B cell (primary cell): ENCODE results near the gene DYNC2H1.

ENCODE experiments used
- EZH2 ChIP-seq: IDR thresholded peaks from 2 replicates; pipeline ENCODE4 v1.6.1; 2012; ENCODE audit warnings: borderline replicate concordance, low read depth, mild to moderate bottlenecking, moderate library complexity, low read length; ENCODE audit not compliant: insufficient read depth, poor library complexity, severe bottlenecking
- TF ChIP-seq, protein P1 (sequence below): fragments of 200-600 bp; IDR thresholded peaks from one replicate; pipeline ENCODE4 v1.8.0; 2022; ENCODE audit warnings: antibody characterized with exemption, mild to moderate bottlenecking

DNA sequence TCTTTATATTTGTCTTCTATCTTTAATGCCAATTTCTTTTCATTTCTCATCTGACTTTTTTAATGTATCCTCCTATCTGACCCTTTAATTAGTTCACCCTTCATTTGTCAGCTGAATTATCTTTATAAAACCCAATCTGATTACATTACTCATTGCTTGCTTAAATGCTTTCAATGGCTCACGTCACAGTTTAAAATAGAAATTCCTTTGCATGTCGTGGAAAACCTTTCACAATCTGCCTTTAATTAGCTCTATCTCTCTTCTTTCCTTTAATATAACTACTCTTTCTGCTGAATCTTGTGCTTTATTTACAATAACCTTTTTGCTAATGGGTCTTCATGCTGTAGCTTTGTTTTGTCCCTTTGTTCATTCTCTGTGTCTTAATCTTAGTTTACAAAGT is 125.7 kb downstream of the DYNC2H1 start:
- no peak for TF ChIP-seq EZH2
- TF ChIP-seq, protein P1, sequence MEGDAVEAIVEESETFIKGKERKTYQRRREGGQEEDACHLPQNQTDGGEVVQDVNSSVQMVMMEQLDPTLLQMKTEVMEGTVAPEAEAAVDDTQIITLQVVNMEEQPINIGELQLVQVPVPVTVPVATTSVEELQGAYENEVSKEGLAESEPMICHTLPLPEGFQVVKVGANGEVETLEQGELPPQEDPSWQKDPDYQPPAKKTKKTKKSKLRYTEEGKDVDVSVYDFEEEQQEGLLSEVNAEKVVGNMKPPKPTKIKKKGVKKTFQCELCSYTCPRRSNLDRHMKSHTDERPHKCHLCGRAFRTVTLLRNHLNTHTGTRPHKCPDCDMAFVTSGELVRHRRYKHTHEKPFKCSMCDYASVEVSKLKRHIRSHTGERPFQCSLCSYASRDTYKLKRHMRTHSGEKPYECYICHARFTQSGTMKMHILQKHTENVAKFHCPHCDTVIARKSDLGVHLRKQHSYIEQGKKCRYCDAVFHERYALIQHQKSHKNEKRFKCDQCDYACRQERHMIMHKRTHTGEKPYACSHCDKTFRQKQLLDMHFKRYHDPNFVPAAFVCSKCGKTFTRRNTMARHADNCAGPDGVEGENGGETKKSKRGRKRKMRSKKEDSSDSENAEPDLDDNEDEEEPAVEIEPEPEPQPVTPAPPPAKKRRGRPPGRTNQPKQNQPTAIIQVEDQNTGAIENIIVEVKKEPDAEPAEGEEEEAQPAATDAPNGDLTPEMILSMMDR: no peak
